Measurements from ENCODE around the gene FAM120A. TPM values are rescaled to one million over a fixed set of nuclear protein-coding genes. Genes with fewer than 3 reads are reported as not detected.

Gene FAM120A
- total RNA-seq, 1 experiment from 2014 or later, result 89.6 TPM

DNA sequence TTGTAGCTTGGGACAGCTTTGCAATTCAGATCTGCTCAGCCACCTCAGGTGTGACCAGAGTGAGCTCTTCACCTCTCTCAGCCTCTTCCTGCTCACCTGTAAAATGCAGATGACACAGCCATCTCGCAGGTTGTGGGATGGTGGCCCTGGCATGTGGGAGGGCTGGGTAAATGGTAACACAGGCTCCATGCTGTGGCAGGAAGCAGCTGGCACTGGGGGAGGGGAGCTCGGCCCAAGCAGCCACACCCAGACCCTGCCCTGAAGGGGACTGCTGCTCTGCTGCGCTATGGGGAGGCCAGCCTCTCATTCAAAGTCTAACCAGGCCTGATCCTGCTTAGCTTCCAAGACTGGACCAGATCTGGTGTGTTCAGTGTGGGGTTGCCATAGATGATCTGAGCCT, 149.0 kb downstream of the FAM120A start:
- H3K4me2 ChIP-seq (ENCODE audit: low read length), result no peak overlapping the region
- 0 out of 2 replicates have a peak, but pooled peaks cover 3% of the 10 kb centered on the region for H3K79me2 ChIP-seq (ENCODE audit: low read length)
- H3K4me1 ChIP-seq (ENCODE audit: insufficient read depth, low read length), result no peaks in the 10 kb centered on the region
- no TSS peak for BruUV-seq (replicated peaks)
- no peaks in the 10 kb centered on the region for H3K9me3 ChIP-seq (ENCODE audit: low read length)
- no peaks in the 10 kb centered on the region for H3K36me3 ChIP-seq (ENCODE audit: low read depth, low read length)
- DNase-seq (no peak), ATAC-seq (no peak; the same call in 1 of the 2 replicates)
- H3K27ac ChIP-seq (ENCODE audit: low read length), result no peak overlapping the region
- no peak overlapping the region for H2AFZ ChIP-seq (ENCODE audit: low read length)
- no peak overlapping the region for H3K4me3 ChIP-seq (ENCODE audit: low read length)
- no peaks in the 10 kb centered on the region for H3F3A ChIP-seq (ENCODE audit: low read length, unreplicated experiment)
- H4K20me1 ChIP-seq (ENCODE audit: low read length), result no peaks in the 10 kb centered on the region
- TF ChIP-seq EZH2 (IDR thresholded peaks at IDR 0.05; ENCODE audit: low read length, unreplicated experiment) (no peak), EZH2phosphoT487 (IDR thresholded peaks at IDR 0.05; ENCODE audit: borderline replicate concordance, low read length) (no peak)
- TF ChIP-seq, protein P1, sequence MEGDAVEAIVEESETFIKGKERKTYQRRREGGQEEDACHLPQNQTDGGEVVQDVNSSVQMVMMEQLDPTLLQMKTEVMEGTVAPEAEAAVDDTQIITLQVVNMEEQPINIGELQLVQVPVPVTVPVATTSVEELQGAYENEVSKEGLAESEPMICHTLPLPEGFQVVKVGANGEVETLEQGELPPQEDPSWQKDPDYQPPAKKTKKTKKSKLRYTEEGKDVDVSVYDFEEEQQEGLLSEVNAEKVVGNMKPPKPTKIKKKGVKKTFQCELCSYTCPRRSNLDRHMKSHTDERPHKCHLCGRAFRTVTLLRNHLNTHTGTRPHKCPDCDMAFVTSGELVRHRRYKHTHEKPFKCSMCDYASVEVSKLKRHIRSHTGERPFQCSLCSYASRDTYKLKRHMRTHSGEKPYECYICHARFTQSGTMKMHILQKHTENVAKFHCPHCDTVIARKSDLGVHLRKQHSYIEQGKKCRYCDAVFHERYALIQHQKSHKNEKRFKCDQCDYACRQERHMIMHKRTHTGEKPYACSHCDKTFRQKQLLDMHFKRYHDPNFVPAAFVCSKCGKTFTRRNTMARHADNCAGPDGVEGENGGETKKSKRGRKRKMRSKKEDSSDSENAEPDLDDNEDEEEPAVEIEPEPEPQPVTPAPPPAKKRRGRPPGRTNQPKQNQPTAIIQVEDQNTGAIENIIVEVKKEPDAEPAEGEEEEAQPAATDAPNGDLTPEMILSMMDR (conservative IDR thresholded peaks at IDR 0.05; ENCODE audit: low read depth, low read length), result no peak
- ChIA-PET CTCF (no interaction called here), POLR2A (ENCODE audit: unreplicated experiment) (no interaction called here)
- no peaks in the 10 kb centered on the region for H3K9me2 ChIP-seq (replicated peaks; ENCODE audit: low read length)
- no peaks in the 10 kb centered on the region for H3K27me3 ChIP-seq (ENCODE audit: low read length)
- no peak overlapping the region for H3K9ac ChIP-seq (ENCODE audit: low read length)
- intact Hi-C loops (cut with micrococcal nuclease), result no loop called here

DNA sequence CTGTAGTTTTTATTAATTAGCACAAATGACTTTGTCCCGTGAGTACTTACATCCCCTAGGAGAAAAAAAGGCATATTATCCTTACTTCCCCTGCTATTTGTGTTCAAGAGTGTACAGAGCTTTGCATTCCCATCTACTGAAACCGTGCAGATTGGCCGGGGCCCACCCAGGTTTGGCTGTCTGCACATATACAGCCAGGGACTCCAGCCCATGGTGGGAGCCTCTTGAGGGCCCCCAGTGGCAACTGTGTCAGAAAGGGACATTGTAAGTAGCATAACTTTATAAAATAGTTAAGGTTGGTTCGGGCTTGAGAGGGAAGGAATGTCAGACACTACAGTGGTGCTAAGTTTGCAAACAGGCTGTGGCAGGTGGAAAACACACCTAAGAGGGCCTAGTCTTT, 149.6 kb downstream of the FAM120A start:
- TF ChIP-seq EZH2 (IDR thresholded peaks at IDR 0.05; ENCODE audit: low read length, unreplicated experiment) (no peak), EZH2phosphoT487 (IDR thresholded peaks at IDR 0.05; ENCODE audit: borderline replicate concordance, low read length) (no peak)
- TF ChIP-seq, protein P1 (conservative IDR thresholded peaks at IDR 0.05; ENCODE audit: low read depth, low read length), result no peak
- ATAC-seq (no peak), DNase-seq (no peak)
- H3K27ac ChIP-seq (ENCODE audit: low read length), result no peak overlapping the region
- BruUV-seq (replicated peaks), result no TSS peak
- H3K36me3 ChIP-seq (ENCODE audit: low read depth, low read length), result no peaks in the 10 kb centered on the region
- H4K20me1 ChIP-seq (ENCODE audit: low read length), result no peaks in the 10 kb centered on the region
- no peaks in the 10 kb centered on the region for H3F3A ChIP-seq (ENCODE audit: low read length, unreplicated experiment)
- no peaks in the 10 kb centered on the region for H3K4me1 ChIP-seq (ENCODE audit: insufficient read depth, low read length)
- H2AFZ ChIP-seq (ENCODE audit: low read length), result no peak overlapping the region
- H3K79me2 ChIP-seq (ENCODE audit: low read length), result 0 out of 2 replicates have a peak, but pooled peaks cover 3% of the 10 kb centered on the region
- intact Hi-C loops (cut with micrococcal nuclease), result no loop called here
- H3K9ac ChIP-seq (ENCODE audit: low read length), result no peak overlapping the region
- H3K4me3 ChIP-seq (ENCODE audit: low read length), result no peak overlapping the region
- H3K9me3 ChIP-seq (ENCODE audit: low read length), result no peaks in the 10 kb centered on the region
- no peak overlapping the region for H3K4me2 ChIP-seq (ENCODE audit: low read length)
- ChIA-PET POLR2A (ENCODE audit: unreplicated experiment) (no interaction called here), CTCF (no interaction called here)
- no peaks in the 10 kb centered on the region for H3K27me3 ChIP-seq (ENCODE audit: low read length)
- H3K9me2 ChIP-seq (replicated peaks; ENCODE audit: low read length), result no peaks in the 10 kb centered on the region

DNA sequence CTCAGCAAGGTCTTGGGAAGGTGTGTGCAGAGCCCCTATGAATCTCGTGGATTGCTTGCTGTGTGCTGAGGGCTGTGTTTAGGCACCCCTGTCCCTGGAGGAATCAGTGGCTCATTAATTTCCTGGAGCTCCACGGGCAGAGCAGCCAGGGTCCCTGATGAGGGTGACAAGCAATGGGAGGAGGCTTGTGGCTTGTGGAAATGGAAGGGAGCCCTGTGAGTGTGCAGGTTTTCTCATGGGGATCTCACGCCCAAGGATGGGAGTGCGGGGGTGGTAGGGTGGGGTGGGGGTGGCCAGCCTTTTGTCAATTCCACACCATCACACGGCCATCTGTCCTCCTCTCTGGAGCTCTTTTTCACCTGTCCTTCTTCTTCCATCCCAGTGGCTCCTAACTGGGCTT, 150.2 kb downstream of the FAM120A start:
- H3K4me1 ChIP-seq (ENCODE audit: insufficient read depth, low read length), result no peaks in the 10 kb centered on the region
- BruUV-seq (replicated peaks), result no TSS peak
- POLR2A ChIA-PET (ENCODE audit: unreplicated experiment), result no interaction called here
- no peaks in the 10 kb centered on the region for H3K9me2 ChIP-seq (replicated peaks; ENCODE audit: low read length)
- no peak overlapping the region for H2AFZ ChIP-seq (ENCODE audit: low read length)
- intact Hi-C loops (cut with micrococcal nuclease), result no loop called here
- no peaks in the 10 kb centered on the region for H3K27me3 ChIP-seq (ENCODE audit: low read length)
- CTCF ChIA-PET, result no interaction called here
- no peak overlapping the region for H3K4me3 ChIP-seq (ENCODE audit: low read length)
- no peaks in the 10 kb centered on the region for H4K20me1 ChIP-seq (ENCODE audit: low read length)
- ATAC-seq, result no peak
- H3K4me2 ChIP-seq (ENCODE audit: low read length), result no peak overlapping the region
- no peaks in the 10 kb centered on the region for H3F3A ChIP-seq (ENCODE audit: low read length, unreplicated experiment)
- H3K9me3 ChIP-seq (ENCODE audit: low read length), result no peaks in the 10 kb centered on the region
- TF ChIP-seq EZH2phosphoT487 (IDR thresholded peaks at IDR 0.05; ENCODE audit: borderline replicate concordance, low read length) (no peak), EZH2 (IDR thresholded peaks at IDR 0.05; ENCODE audit: low read length, unreplicated experiment) (no peak)
- TF ChIP-seq, protein P1 (conservative IDR thresholded peaks at IDR 0.05; ENCODE audit: low read depth, low read length), result no peak
- H3K27ac ChIP-seq (ENCODE audit: low read length), result no peak overlapping the region
- no peak overlapping the region for H3K9ac ChIP-seq (ENCODE audit: low read length)
- DNase-seq, result no peak
- no peaks in the 10 kb centered on the region for H3K36me3 ChIP-seq (ENCODE audit: low read depth, low read length)
- 0 out of 2 replicates have a peak, but pooled peaks cover 3% of the 10 kb centered on the region for H3K79me2 ChIP-seq (ENCODE audit: low read length)

All from PC-3 (cell line).